ENCODE results near the gene TMTC4.

- TF ChIP-seq POLR2A (IDR thresholded peaks at IDR 0.05) (no peak), EP300 (IDR thresholded peaks at IDR 0.05) (no peak), POLR2AphosphoS5 (IDR thresholded peaks at IDR 0.05) (no peak)
- TF ChIP-seq, protein P1, sequence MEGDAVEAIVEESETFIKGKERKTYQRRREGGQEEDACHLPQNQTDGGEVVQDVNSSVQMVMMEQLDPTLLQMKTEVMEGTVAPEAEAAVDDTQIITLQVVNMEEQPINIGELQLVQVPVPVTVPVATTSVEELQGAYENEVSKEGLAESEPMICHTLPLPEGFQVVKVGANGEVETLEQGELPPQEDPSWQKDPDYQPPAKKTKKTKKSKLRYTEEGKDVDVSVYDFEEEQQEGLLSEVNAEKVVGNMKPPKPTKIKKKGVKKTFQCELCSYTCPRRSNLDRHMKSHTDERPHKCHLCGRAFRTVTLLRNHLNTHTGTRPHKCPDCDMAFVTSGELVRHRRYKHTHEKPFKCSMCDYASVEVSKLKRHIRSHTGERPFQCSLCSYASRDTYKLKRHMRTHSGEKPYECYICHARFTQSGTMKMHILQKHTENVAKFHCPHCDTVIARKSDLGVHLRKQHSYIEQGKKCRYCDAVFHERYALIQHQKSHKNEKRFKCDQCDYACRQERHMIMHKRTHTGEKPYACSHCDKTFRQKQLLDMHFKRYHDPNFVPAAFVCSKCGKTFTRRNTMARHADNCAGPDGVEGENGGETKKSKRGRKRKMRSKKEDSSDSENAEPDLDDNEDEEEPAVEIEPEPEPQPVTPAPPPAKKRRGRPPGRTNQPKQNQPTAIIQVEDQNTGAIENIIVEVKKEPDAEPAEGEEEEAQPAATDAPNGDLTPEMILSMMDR (IDR thresholded peaks at IDR 0.05), result no peak
These were observed 114.7 kb downstream of the TMTC4 start for GRCh38 chr13:100559886-100560285.
